Heart left ventricle (tissue), 16 donors: Measurements from ENCODE around the gene ISOC2. TPM values are rescaled to one million over a fixed set of nuclear protein-coding genes. Genes with fewer than 3 reads are reported as not detected.
"Not testable (repeated sequence)": the region's sequence is repeated elsewhere in the genome, so short reads cannot be mapped to it uniquely, and the experiment has no call there.

Experiments used
- ATAC-seq, 4 donors: fragments of 200-7000 bp; cut with Tn5 transposase; one replicate each; pipeline ENCODE4 v1.9.1; 2020 to 2022; ENCODE audit warnings: moderate library complexity in 4 of 4, mild to moderate bottlenecking in 3 of 4, moderate number of reproducible peaks in 1 of 4
- DNase-seq, 5 donors: peaks; one replicate each; pipeline ENCODE4 v3.0.0-alpha.2; 2020
- H3K27ac ChIP-seq, 12 donors: fragments of 200-600 bp; sonication (generic) in 4 of 12; one replicate each; pipeline versions ENCODE4 v1.5.0 to v1.8.0; 2016 to 2022; ENCODE audit warnings: mild to moderate bottlenecking in 2 of 12
- H3K27me3 ChIP-seq, 9 donors: fragments of 200-600 bp; sonication (generic) in 2 of 9; one replicate each; pipeline versions ENCODE4 v1.5.1 to v1.8.0; 2016 to 2022; ENCODE audit warnings: mild to moderate bottlenecking in 3 of 9
- H3K36me3 ChIP-seq, 9 donors: fragments of 200-600 bp; sonication (generic) in 2 of 9; one replicate each; pipeline versions ENCODE4 v1.5.0 to v1.8.0; 2018 to 2022; ENCODE audit warnings: mild to moderate bottlenecking in 2 of 9
- H3K4me1 ChIP-seq, 12 donors: fragments of 200-600 bp; sonication (generic) in 4 of 12; one replicate each; pipeline versions ENCODE4 v1.5.0 to v1.8.0; 2016 to 2022; ENCODE audit warnings: mild to moderate bottlenecking in 3 of 12
- H3K4me3 ChIP-seq, 12 donors: fragments of 200-600 bp; sonication (generic) in 4 of 12; one replicate each; pipeline versions ENCODE4 v1.5.0 to v1.8.0; 2017 to 2022; ENCODE audit warnings: mild to moderate bottlenecking in 9 of 12, moderate library complexity in 4 of 12
- H3K9me3 ChIP-seq, 12 donors: fragments of 200-600 bp; sonication (generic) in 4 of 12; one replicate each; pipeline versions ENCODE4 v1.5.0 to v1.8.0; 2016 to 2022; ENCODE audit warnings: mild to moderate bottlenecking in 1 of 12
- POLR2A ChIP-seq, 2 donors: fragments of 450-650 bp; IDR thresholded peaks; one replicate each; pipeline ENCODE4 v1.6.1; 2017; ENCODE audit warnings: antibody characterized with exemption in 2 of 2, mild to moderate bottlenecking in 2 of 2, moderate library complexity in 2 of 2
- WGBS, 4 donors: extraction: QIAGEN DNeasy Blood & Tissue Kit in 2 of 4; methylation state at CpG; one replicate each; pipeline versions ENCODE4 v1.1.5 to v1.1.7; 2013 to 2018; 5-methylcytosine and 5-hydroxymethylcytosine counted together
- intact Hi-C, 10 donors: fragments of 100-400 bp; cut with DNase I; formaldehyde crosslinking; loops; one replicate each; pipeline versions ENCODE4 v1.11.1 to v1.14.2; 2022
- polyA plus RNA-seq, 2 donors: library from polyadenylated mRNA; stranded (reverse); fragments of 200-250 nt; gene quantifications; one replicate each; pipeline ENCODE4 v1.2.3, GENCODE V29; 2013
- total RNA-seq, 9 donors: library from RNA; depleted of rRNA in 2 of 9; stranded (reverse); fragments of >200 nt in 2 of 9; fragmentation: NEBNext Ultra II Directional in 3 of 9; extraction: Animal tissue kit (Norgen Biotek cat#: 25700) in 3 of 9; gene quantifications; one replicate each; pipeline versions ENCODE4 v1.1.0 to v1.2.4, GENCODE V29; 2016 to 2023
- TF ChIP-seq, protein P1 (sequence below), 12 donors: fragments of 200-600 bp; sonication (generic) in 4 of 12; IDR thresholded peaks; one replicate each; pipeline versions ENCODE4 v1.5.0 to v1.8.0; 2018 to 2022; ENCODE audit warnings: antibody characterized with exemption in 12 of 12, mild to moderate bottlenecking in 5 of 12
- donor health status: ischemic (EF 13 %, LVEDD 7.1; RV severe dilation, severe dysfunction).
- donor health status: healthy with polysubstance abuse.
- donor health status: DM: no; HTN: yes; CAD: no.
- donor health status: DM: no; HTN: no; CAD: no.
- donor health status: ischemic (EF 25% LVEDD 6.9; RV normal size, moderate dysfunction).
- donor health status: ischemic (EF 25% LVEDD 5.7; RV mildly dilated, moderate dysfunction).
- donor health status: healthy.
- donor health status: DM: yes; HTN: yes; CAD: no.
- donor health status: ischemic (EF 35%, LVEDD 5.7; RV mildly dilated, moderate dysfunction).
- donor health status: nonischemic (EF 11% LVEDD 7.7; RV severe dilation, severe dysfunction).
- donor health status: DM: yes; HTN: yes; CAD: no.
- donor health status: PGD.
- donor health status: ischemic (EF 29% LVEDD 5.4; RV normal size, mild dysfunction).
- donor health status: nonischemic (EF 23%, LVEDD 6.1; RV moderate dilation, normal function).

Gene ISOC2
- total and polyA plus RNA-seq, 11 donors = 36.9 to 102 (median 51.1) TPM

- ATAC-seq (no peak), DNase-seq (no peak)
- TF ChIP-seq POLR2A (IDR thresholded peaks at IDR 0.05) = no peak
- TF ChIP-seq, protein P1, sequence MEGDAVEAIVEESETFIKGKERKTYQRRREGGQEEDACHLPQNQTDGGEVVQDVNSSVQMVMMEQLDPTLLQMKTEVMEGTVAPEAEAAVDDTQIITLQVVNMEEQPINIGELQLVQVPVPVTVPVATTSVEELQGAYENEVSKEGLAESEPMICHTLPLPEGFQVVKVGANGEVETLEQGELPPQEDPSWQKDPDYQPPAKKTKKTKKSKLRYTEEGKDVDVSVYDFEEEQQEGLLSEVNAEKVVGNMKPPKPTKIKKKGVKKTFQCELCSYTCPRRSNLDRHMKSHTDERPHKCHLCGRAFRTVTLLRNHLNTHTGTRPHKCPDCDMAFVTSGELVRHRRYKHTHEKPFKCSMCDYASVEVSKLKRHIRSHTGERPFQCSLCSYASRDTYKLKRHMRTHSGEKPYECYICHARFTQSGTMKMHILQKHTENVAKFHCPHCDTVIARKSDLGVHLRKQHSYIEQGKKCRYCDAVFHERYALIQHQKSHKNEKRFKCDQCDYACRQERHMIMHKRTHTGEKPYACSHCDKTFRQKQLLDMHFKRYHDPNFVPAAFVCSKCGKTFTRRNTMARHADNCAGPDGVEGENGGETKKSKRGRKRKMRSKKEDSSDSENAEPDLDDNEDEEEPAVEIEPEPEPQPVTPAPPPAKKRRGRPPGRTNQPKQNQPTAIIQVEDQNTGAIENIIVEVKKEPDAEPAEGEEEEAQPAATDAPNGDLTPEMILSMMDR (IDR thresholded peaks at IDR 0.05) = no peak
- 32 to 43% (median 37%) methylated on average over 11 to 16 of the region's 16 CpGs for WGBS, 4 donors
- H3K27ac ChIP-seq = no peak overlapping the region
- no peaks in the 10 kb centered on the region for H3K9me3 ChIP-seq
- H3K4me3 ChIP-seq = no peak overlapping the region
- intact Hi-C loops = no loop called here
- H3K36me3 ChIP-seq = no peaks in the 10 kb centered on the region
- peaks cover 24 to 51% (median 37%) of the 10 kb centered on the region in 9 donors for H3K27me3 ChIP-seq
- H3K4me1 ChIP-seq = peaks cover 0 to 27% (median 11%) of the 10 kb centered on the region in 12 donors
Observed at GRCh38 chr19:55449469-55449868, 12.0 kb downstream of the ISOC2 start.

DNA sequence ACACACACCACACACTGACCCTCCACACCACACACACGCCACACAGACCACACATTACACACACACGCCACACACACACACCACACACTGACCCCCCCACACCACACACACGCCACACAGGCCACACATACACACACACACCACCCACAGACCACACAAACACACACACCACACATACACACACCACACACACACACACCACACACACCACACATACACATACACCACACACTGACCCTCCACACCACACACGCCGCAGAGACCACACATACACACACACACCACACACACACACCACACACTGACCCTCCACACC lies 13.3 kb downstream of the ISOC2 start:
- intact Hi-C loops, ATAC-seq: not testable (repeated sequence)
- 85 to 91% (median 87%) methylated on average over 5 of the region's 5 CpGs for WGBS, 4 donors

GRCh38 chr19:55447421-55448174 lies 13.8 kb downstream of the ISOC2 start:
- peaks cover 32 to 60% (median 44%) of the 10 kb centered on the region in 9 donors for H3K27me3 ChIP-seq
- TF ChIP-seq, protein P1 (IDR thresholded peaks at IDR 0.05) = no peak
- no peak for TF ChIP-seq POLR2A (IDR thresholded peaks at IDR 0.05)
- peak in 1 of 5 donors; percentile 60 for DNase-seq
- no peaks in the 10 kb centered on the region for H3K36me3 ChIP-seq
- no peak overlapping the region for H3K4me3 ChIP-seq
- 23 to 34% (median 32%) methylated on average over 10 to 16 of the region's 16 CpGs for WGBS, 4 donors
- H3K9me3 ChIP-seq = no peaks in the 10 kb centered on the region
- ATAC-seq = peak in 3 of 4 donors; percentile 45 to 67 (median 53)
- no peak overlapping the region for H3K27ac ChIP-seq
- H3K4me1 ChIP-seq = peaks cover 0 to 26% (median 11%) of the 10 kb centered on the region in 12 donors
- intact Hi-C loops = no loop called here

More for the DNA sequence above, 13.3 kb downstream of the ISOC2 start:
- not testable (repeated sequence) for H3K36me3 ChIP-seq, H3K4me3 ChIP-seq, H3K9me3 ChIP-seq, H3K27ac ChIP-seq, DNase-seq
- Histone ChIP-seq H3K4me1 (peaks cover 0 to 26% (median 11%) of the 10 kb centered on the region in 12 donors), H3K27me3 (peaks cover 30 to 60% (median 45%) of the 10 kb centered on the region in 9 donors)

DNA sequence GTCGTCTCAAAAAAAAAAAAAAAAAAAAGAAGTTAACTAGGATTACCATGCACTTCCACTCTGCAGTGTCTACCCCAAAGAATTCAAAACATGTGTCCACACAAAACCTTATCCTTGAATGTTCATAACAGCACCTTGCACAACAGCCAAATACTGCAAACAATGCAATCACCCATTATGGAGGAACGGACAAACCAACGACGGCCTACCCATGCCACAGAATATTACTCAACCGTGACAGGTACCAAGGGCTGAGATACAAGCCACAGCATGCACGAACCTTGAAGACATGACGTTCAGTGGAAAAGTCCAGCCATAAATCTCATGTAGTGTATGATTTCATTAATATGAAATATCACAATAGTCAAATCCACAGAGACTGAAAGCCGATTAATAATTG lies 15.4 kb downstream of the ISOC2 start:
- Histone ChIP-seq H3K27me3 (peaks cover 30 to 59% (median 43%) of the 10 kb centered on the region in 9 donors), H3K4me1 (peaks cover 0 to 24% (median 0%) of the 10 kb centered on the region in 12 donors), H3K36me3 (no peaks in the 10 kb centered on the region), H3K27ac (no peak overlapping the region), H3K9me3 (no peaks in the 10 kb centered on the region), H3K4me3 (no peak overlapping the region)
- 72 to 78% (median 76%) methylated on average over 8 of the region's 8 CpGs for WGBS, 4 donors
- ATAC-seq = no peak
- no peak for DNase-seq
- TF ChIP-seq POLR2A (IDR thresholded peaks at IDR 0.05) = no peak
- TF ChIP-seq, protein P1 (IDR thresholded peaks at IDR 0.05) = no peak
- intact Hi-C loops = no loop called here
